Coronary artery (tissue), 2 donors: Measurements from ENCODE around the gene DNM2.

ENCODE experiments used
- DNase-seq: peaks from one replicate; pipeline ENCODE4 v3.0.0-alpha.2; 2017; ENCODE audit warnings: low spot score
- H3K27ac ChIP-seq, 2 donors: fragments of 200-600 bp; sonication (generic); one replicate each; pipeline ENCODE4 v1.5.1; 2016 to 2019
- H3K4me3 ChIP-seq: fragments of 200-600 bp; sonication (generic); 2 replicates; pipeline ENCODE4 v1.5.1; 2016; ENCODE audit warnings: mild to moderate bottlenecking, moderate library complexity
- CTCF ChIP-seq: fragments of 200-600 bp; sonication (generic); IDR thresholded peaks from one replicate; pipeline ENCODE4 v1.5.1; 2019; ENCODE audit warnings: antibody characterized with exemption

Gene DNM2

GRCh38 chr19:10830931-10831779, 113.3 kb downstream of the DNM2 start:
- Histone ChIP-seq H3K4me3 (no peak overlapping the region), H3K27ac (no peak overlapping the region)
- no peak for TF ChIP-seq CTCF
- no peak for DNase-seq

GRCh38 chr19:10831987-10832938, 114.4 kb downstream of the DNM2 start:
- no peak overlapping the region for H3K4me3 ChIP-seq
- TF ChIP-seq CTCF = no peak
- H3K27ac ChIP-seq = no peak overlapping the region
- no peak for DNase-seq

GRCh38 chr19:10832939-10833296, 115.0 kb downstream of the DNM2 start:
- DNase-seq = no peak
- no peak for TF ChIP-seq CTCF
- H3K27ac ChIP-seq = no peak overlapping the region
- H3K4me3 ChIP-seq = no peak overlapping the region

- no peak for DNase-seq
- TF ChIP-seq CTCF = no peak
- H3K27ac ChIP-seq = peak overlapping the region; percentile 96 to 100
- peak overlapping the region; percentile 92 for H3K4me3 ChIP-seq
These were observed 117.3 kb downstream of the DNM2 start for GRCh38 chr19:10835089-10835753.

GRCh38 chr19:10835754-10836478, 118.0 kb downstream of the DNM2 start, which contains the start of gene TMED1:
TMED1 (minus strand) TSS chr19:10836212; CDS start chr19:10836191, 21 bp downstream.
- H3K27ac ChIP-seq = peak within 1 kb of the TSS; percentile 96 to 100
- TF ChIP-seq CTCF = no peak
- peak within 1 kb of the TSS; percentile 92 for H3K4me3 ChIP-seq
- peak; percentile 99 for DNase-seq
